Measurements from ENCODE around the gene RGS7. TPM values are rescaled to one million over a fixed set of nuclear protein-coding genes. Genes with fewer than 3 reads are reported as not detected.

Gene RGS7
- total RNA-seq, 2 experiments from 2014 or later = not detected

GRCh38 chr1:241265428-241265827 is 91.6 kb downstream of the RGS7 start:
- no peak overlapping the region for H3K4me3 Mint-ChIP-seq
- POLR2A ChIA-PET = no interaction called here

GRCh38 chr1:241263346-241263745 is 93.7 kb downstream of the RGS7 start:
- no peaks in the 10 kb centered on the region for H3K4me1 Mint-ChIP-seq (ENCODE audit: low read depth)
- H3K9me3 Mint-ChIP-seq = no peaks in the 10 kb centered on the region
- H3K27me3 Mint-ChIP-seq = no peaks in the 10 kb centered on the region
- DNase-seq (no peak), ATAC-seq (ENCODE audit: poor library complexity) (no peak)
- CTCF ChIA-PET = no interaction called here
- no peak overlapping the region for H3K4me3 ChIP-seq (ENCODE audit: low read length)
- no peak overlapping the region for H3K27ac Mint-ChIP-seq
- H3K36me3 ChIP-seq (ENCODE audit: insufficient read depth, low read length) = no peaks in the 10 kb centered on the region
- intact Hi-C loops (cut with DNase I, micrococcal nuclease) = no loop called here
- no peaks in the 10 kb centered on the region for H3K27me3 ChIP-seq (ENCODE audit: control insufficient read depth in 1 of 2, insufficient read depth in 2 of 2, low read length in 2 of 2)
- no peaks in the 10 kb centered on the region for H3K4me1 ChIP-seq (ENCODE audit: insufficient read depth, low read length)
- no peaks in the 10 kb centered on the region for H3K36me3 Mint-ChIP-seq (ENCODE audit: low read depth)
- TF ChIP-seq CTCF (IDR thresholded peaks at IDR 0.05) = no peak
- POLR2A ChIA-PET = no interaction called here
- peaks cover 0 to 6% of the 10 kb centered on the region in 2 experiments for H3K9me3 ChIP-seq (ENCODE audit: control insufficient read depth in 1 of 2, insufficient read depth in 1 of 2, low read length in 2 of 2)
- H3K27ac ChIP-seq (ENCODE audit: low read depth in 1 of 2, low read length in 2 of 2) = no peak overlapping the region
- H3K4me3 Mint-ChIP-seq = no peak overlapping the region

More at GRCh38 chr1:241265428-241265827, 91.6 kb downstream of the RGS7 start:
- no peaks in the 10 kb centered on the region for H3K27me3 ChIP-seq (ENCODE audit: control insufficient read depth in 1 of 2, insufficient read depth in 2 of 2, low read length in 2 of 2)
- Mint-ChIP-seq H3K27ac (no peak overlapping the region), H3K27me3 (no peaks in the 10 kb centered on the region), H3K36me3 (ENCODE audit: low read depth) (no peaks in the 10 kb centered on the region), H3K4me1 (ENCODE audit: low read depth) (no peaks in the 10 kb centered on the region), H3K9me3 (no peaks in the 10 kb centered on the region)
- intact Hi-C loops (cut with DNase I, micrococcal nuclease) = no loop called here
- no peak for ATAC-seq (ENCODE audit: poor library complexity)
- no peaks in the 10 kb centered on the region for H3K4me1 ChIP-seq (ENCODE audit: insufficient read depth, low read length)
- CTCF ChIA-PET = no interaction called here
- H3K27ac ChIP-seq (ENCODE audit: low read depth in 1 of 2, low read length in 2 of 2) = no peak overlapping the region
- TF ChIP-seq CTCF (IDR thresholded peaks at IDR 0.05) = no peak
- peaks cover 0 to 9% of the 10 kb centered on the region in 2 experiments for H3K9me3 ChIP-seq (ENCODE audit: control insufficient read depth in 1 of 2, insufficient read depth in 1 of 2, low read length in 2 of 2)
- DNase-seq = no peak
- H3K36me3 ChIP-seq (ENCODE audit: insufficient read depth, low read length) = no peaks in the 10 kb centered on the region
- H3K4me3 ChIP-seq (ENCODE audit: low read length) = no peak overlapping the region

- DNase-seq (no peak), ATAC-seq (ENCODE audit: poor library complexity) (no peak)
- Histone ChIP-seq H3K4me3 (ENCODE audit: low read length) (no peak overlapping the region), H3K27ac (ENCODE audit: low read depth in 1 of 2, low read length in 2 of 2) (no peak overlapping the region), H3K9me3 (ENCODE audit: control insufficient read depth in 1 of 2, insufficient read depth in 1 of 2, low read length in 2 of 2) (peaks cover 0 to 10% of the 10 kb centered on the region in 2 experiments), H3K27me3 (ENCODE audit: control insufficient read depth in 1 of 2, insufficient read depth in 2 of 2, low read length in 2 of 2) (no peaks in the 10 kb centered on the region), H3K36me3 (ENCODE audit: insufficient read depth, low read length) (no peaks in the 10 kb centered on the region), H3K4me1 (ENCODE audit: insufficient read depth, low read length) (no peaks in the 10 kb centered on the region)
- CTCF ChIA-PET = no interaction called here
- Mint-ChIP-seq H3K4me1 (ENCODE audit: low read depth) (no peaks in the 10 kb centered on the region), H3K4me3 (no peak overlapping the region), H3K36me3 (ENCODE audit: low read depth) (no peaks in the 10 kb centered on the region), H3K27ac (no peak overlapping the region), H3K9me3 (peaks cover 17% of the 10 kb centered on the region), H3K27me3 (no peaks in the 10 kb centered on the region)
- intact Hi-C loops (cut with DNase I, micrococcal nuclease) = no loop called here
- TF ChIP-seq CTCF (IDR thresholded peaks at IDR 0.05) = no peak
- POLR2A ChIA-PET = no interaction called here
Measured at GRCh38 chr1:241253471-241253870, 103.5 kb downstream of the RGS7 start.
